GM21528 (cell line): ENCODE measurements around the gene AOPEP.

Experiments
- ATAC-seq: cut with Tn5 transposase; IDR thresholded peaks from one replicate; pipeline ENCODE4 v1.9.1; 2021; ENCODE audit warnings: mild to moderate bottlenecking, moderate library complexity; ENCODE audit not compliant: unreplicated experiment, low FRiP score

Gene AOPEP

DNA sequence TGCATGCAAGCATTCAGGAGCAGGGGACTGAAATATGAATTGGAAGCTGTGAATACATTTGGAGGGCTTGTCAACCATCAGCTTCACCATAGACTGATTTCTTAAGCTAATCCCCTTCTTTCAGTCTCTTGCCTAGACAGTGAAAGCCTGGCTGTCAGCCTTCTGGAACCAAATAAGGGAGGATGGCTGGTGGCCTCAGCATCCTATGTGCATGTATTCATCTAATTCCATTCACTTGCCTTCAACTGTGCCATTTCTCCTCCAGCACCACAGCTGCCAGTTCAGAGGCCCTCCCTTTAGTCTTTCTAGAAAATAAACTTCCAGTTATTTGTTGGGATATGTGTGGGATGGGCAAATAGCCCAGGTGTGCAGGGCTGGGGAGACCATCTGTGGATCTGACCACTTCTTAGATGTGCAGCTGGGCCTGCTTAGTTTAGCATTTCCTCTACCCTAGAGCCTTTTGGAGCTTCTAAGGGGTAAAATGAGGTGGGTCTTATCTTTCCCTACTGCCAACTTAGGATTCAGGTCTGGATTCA lies 62.1 kb downstream of the AOPEP start:
- ATAC-seq: no peak

DNA sequence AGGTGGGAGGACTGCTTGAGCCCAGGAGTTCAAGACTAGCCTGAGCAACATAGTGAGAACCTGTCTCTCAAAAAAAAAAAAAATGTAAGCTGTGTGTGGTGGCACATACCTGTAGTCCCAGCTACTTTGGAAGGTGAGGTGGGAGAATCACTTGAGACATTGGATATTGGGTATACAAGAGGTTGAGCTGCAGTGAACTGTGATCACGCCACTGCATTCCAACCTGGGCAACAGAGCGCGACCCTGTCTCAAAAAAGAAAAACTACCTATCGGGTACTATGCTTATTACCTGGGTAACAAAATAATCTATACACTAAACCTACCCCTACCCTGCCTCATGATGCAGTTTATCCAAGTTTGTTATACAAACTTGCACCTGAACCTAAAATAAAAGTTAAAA lies 64.9 kb downstream of the AOPEP start:
- ATAC-seq: no peak

DNA sequence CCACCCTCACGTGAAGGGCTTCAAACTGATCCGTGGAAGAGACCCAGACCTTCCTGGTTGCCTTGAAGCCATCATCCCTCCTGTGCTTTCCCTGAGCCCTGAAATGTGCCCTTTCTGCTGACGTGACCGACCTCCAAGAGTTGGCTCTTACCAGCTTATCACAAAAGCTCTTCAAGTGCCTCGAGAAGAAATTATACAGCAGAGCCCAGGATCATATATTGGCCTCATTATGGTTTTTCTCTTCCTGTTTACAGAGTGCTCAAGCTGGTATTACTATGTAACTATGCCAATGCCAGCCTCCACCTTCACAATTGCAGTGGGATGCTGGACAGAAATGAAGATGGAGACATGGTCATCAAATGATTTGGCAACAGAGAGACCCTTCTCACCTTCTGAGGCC lies 66.0 kb downstream of the AOPEP start:
- ATAC-seq: no peak

DNA sequence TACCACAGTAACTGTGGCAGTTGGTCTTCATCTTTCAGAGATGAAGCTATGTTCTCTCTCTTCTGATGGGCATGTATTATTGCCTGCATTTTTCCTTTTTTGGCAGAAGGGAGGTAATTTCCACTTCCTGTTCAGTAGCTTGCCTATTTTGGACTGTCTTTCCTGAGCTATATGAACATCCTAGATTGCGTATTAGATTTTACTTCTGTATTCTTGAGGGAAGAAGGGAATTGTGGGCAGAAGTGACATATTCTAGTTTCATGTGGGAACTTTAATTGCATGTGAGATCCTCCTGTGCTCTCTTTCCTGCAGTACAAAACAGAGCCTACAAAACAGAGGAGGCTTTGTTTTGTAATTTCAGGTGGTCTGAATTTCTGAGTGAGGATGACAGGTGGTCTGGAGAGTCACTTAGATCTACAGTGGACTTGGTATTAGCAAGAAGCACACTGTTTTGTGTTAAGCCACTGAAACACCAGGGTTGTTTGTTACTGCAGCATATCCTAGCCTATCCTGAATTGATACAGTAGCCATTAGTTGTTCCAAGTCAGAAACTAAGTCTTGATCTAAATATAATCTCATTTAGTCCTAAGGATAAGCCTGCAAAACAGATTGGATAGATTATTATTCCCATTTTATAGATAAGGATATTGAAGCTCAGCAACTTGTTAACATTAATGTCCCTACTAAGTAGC lies 68.1 kb downstream of the AOPEP start:
- ATAC-seq: no peak

DNA sequence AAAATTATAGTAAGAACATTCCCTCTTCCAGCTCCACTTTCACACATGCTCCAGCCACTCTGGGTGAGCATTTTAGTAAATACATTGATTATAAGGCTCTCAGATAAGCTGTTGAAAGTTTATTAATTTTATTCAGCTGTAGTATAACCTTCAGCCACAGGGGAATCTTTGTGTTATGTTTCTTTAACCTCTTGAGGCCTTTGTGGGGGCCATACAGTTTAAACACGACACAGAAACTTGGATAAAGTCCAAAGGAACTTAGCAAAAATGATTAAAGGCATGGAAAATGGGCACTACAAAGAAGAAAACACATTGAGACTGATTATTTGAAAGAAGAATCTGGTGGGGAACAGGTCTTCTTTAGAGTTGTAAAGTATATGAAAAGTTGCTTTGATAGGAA lies 70.2 kb downstream of the AOPEP start:
- ATAC-seq: no peak

DNA sequence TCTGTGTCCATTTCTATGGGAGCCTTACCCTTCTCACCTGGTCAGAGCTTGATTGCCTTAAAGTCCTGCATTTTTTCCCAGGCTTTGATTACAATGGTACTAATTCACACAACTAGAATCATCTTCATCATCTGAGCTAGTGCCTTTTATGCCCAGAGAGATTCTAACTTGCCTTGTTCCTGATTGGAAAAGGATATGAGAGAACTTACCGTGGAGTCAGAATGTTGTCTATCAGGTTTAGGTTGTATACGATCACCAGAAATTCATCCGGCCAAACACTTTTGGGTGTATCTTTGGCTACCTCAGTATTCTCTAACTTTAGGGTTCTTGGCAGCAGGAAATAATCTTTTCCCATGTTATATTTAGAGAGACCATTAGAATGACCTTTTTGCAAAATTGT lies 71.7 kb downstream of the AOPEP start:
- ATAC-seq: no peak

DNA sequence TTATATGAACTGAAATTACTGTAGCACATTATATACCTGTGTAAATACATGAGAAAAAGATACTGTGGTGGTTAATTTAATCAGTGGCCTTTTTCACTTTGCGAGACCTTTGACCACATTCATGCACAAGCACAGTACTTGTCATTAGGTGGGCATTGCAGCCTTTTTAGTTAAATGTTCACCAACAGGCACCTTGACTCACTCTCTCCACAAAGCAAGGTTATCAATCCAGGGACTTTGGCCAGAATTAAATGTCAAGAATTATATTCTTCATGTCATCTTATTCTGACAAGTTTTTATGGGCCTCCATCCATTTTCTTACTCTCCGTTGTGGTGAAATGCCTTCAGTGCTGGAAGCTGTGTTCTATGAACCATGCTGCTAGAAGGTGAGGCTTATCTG lies 72.2 kb downstream of the AOPEP start:
- ATAC-seq: no peak

DNA sequence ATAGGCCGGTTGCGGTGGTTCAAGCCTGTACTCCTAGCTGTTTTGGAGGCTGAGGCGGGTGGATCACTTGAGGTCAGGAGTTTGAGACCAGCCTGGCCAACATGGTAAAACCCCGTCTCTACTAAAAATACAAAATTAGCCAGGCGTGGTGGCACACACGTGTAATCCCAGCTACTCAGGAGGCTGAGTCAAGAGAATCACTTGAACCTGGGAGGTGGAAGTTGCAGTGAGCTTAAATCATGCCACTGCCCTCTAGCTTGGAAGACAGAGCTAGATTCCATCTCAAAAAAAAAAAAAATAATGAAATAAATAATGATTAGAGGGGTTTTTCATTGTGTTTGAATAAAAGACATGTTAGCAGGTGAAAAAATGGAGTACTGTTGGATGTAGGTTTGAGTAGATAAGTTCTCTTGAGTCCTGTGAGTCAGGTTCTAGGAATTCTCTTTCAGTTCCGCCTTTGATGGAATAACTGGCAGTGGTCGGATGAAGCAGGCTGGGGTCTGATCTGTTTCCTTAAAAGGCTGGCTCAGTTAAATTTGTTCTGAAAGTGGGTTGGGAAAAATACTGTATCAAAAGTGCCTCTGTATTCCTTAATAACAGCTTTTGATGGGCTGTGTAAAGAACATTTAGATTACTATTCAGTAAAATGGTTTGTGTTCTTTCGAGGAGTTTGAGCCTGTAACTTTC lies 73.2 kb downstream of the AOPEP start:
- ATAC-seq: no peak

DNA sequence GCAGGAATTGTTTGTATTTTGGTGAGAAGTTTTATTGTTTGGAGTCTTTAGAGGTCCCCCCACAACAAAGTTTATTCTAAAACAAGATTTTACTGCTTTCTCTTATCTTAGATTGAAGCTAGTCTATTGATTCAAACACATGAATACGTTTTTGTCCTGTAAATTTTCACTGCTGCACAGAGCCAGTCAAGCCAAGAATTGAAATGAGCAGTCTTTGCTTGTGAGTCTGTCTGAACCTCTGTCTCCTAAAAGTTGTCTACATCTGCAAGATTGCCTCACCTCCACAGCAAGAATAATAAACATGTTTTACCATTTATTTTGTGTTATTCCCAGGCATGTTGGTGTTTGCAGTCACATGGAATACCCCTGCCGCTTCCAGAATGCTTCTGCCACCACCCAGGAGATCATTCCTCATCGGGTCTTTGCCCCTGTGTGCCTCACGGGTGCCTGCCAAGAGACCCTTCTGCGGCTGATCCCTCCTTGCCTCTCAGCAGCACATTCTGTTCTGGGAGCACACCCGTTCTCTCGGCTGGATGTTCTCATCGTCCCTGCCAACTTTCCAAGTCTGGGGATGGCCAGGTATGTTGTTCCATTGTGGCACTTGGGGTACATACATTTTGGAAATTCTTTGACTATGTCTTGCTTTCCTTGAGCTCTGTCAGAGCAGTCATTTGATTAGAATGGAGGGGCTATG lies 74.1 kb downstream of the AOPEP start:
- no peak for ATAC-seq

DNA sequence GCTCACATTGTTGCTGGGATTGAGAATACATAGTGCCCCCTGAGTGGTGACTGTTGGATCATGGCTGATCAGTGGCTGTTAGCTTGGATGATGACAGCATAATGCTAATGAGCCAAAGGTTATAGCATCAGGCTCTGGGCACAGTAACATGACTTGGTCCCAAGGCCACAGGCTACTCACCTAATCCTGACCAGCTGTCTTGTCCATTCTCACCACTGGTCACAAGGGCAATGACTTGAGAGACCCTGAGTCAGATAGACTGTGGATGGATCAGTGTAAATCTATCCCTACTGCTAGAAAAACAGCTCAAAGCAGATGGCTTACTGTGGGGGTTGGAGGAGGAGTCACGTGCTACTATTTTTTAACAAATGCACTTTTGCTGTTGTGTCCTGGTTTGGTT lies 74.7 kb downstream of the AOPEP start:
- no peak for ATAC-seq

DNA sequence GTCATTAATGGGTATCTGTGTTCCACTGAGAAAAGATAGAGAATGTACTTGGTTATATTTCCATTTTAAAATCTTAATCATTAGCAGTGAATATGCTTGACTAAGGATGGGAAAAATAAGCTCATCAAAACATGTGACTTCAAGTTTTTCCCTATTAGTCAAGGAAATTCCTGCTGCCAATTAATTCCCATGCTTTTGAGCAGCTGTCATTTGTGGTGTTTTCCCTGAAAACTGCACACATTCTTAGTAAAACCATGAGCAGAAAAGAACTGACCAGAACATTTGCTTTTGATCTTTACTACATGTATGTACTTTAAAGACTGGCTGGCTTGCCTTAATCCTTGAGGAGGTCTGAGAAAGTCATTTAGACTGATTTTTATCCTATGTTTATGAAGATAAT lies 75.2 kb downstream of the AOPEP start:
- ATAC-seq: no peak

DNA sequence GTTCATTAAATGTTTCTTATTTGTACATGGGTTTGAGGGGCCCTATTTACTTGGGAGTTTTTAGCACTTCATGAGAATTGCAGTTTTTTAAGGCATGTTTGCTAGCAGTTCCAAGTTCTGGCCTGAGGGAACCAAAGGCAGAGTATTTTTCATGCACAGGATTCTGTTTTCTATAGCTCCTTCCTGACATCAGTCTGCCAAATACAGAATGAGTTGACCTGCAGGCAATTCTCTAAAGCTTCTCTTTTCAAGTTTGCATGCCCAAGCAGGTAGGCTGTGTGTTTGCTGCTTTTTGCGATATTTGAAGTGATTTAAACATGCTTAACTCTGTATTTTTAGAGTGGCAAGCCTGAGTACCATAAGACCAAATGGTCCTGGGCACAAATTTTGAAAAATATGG lies 75.8 kb downstream of the AOPEP start:
- no peak for ATAC-seq

DNA sequence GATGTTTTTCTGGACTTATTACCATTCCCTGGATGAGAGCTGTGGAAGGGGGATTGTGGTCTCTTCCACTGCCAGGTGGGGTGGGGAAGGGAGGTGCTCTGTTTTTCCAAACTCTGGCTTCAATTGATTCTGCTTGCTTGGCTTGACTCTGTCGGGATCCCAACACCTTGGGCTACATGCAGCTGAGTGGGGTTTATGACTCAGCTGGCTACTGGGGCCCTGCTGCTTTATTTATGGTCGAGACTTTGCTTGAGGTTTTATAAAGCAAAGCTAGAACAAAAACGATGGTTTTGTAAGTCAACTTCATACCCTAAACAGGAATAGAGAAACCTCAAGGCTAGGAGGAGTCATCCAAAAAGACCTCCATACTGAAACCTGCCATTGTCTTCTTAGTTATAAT lies 76.3 kb downstream of the AOPEP start:
- no peak for ATAC-seq

DNA sequence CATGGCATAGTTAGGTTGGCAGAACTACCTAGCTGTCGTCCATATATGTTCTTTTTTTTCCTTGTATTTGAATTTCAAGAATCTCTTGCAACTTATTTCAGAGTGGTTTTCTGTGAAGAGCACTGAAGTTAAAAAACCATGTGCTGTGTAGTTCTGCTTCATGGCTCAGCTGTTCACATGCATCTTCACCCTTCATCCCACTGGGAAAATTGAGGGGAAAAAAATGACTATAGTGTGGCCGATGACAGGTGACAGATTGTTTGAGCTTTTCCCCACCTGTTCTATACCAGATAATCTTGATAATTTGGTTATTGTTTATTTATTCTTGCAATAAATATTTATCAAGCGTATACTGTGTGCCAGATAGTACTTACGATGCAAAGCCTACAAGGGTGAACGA lies 77.8 kb downstream of the AOPEP start:
- ATAC-seq: no peak

DNA sequence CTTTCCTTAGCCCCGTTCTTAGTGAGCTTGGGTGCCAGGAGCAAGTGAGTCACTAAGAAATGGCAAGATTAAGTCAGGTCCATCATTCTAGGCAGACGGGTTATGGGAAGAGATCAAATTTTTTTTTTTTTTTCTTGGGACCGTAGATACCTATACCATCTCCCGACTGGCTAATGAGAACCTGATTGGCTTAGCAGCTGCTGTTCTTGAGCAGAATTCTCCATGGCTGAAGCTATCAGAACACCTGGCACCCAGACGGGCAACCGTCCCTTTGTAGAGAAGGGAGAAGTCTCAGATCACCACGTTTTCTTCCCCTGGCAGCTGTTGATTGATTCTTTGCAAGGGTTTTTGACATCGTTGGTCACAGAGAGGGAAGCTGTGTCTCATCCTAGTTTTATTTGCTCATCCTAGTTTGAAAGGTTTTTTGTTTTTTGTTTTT lies 78.6 kb downstream of the AOPEP start:
- ATAC-seq: no peak

DNA sequence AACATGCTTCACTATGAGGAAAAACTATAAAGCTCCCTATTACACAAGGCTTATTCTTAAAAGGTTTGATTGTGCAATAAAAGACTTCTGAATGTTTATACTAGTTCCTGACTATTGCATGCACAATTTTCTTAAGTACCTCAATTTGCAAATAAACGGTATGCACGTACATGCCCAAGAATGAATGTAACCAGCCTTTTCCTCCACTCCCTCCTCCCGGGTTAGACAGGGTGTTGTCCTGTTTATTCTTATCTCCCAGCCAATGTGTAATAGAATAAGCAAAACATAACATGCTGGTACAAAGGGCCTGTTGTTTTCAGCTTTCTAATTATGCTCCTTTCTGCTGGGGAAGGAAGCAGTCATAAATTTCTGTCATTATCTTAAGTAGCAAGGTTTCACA lies 79.1 kb downstream of the AOPEP start:
- ATAC-seq: no peak

DNA sequence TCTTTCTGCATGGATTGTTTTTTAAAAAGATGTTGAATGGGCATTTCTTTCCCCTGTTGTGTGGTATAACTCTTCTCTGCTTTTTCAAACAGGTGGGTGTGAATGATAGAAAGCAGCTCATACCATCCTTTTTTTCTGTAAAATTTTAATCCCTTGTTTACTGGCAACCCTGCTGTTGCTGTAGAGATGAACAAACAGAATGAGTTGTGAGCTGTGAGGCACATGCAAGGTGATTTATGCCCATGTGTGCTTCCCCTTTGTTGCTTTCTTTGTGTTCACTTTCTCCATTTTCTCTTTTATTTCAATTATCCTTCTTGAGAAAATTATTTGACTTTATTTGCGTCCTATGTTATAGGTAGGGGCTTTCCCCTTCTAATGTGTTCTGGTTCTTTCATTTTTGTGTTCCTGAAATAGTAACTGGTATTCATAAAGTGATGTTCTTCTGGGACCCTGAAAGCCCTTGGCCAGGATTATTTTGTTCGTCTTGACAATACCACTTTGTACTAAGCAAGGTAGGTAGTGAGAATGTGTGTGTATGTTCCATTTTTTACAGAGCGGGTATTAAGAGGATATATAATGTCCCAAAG lies 79.9 kb downstream of the AOPEP start:
- ATAC-seq: no peak

DNA sequence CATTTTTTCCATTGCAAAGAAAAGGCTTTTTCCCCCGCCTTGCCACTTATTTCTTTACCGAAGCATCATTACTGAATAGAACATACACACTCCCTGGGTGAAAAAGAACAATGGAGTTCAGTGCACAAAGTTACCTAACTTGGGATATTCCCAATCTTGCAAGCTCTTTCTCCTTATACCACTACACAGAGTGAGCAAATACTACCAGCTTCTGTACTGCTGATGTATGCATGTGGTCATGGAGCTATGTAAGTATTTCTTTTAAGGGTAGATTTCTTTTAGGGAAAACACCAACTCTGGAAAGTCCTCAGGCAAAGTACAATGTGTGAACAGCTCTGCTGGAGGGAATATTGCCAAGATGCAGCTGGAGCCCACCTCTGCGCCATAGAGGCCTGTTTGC lies 81.1 kb downstream of the AOPEP start:
- no peak for ATAC-seq

DNA sequence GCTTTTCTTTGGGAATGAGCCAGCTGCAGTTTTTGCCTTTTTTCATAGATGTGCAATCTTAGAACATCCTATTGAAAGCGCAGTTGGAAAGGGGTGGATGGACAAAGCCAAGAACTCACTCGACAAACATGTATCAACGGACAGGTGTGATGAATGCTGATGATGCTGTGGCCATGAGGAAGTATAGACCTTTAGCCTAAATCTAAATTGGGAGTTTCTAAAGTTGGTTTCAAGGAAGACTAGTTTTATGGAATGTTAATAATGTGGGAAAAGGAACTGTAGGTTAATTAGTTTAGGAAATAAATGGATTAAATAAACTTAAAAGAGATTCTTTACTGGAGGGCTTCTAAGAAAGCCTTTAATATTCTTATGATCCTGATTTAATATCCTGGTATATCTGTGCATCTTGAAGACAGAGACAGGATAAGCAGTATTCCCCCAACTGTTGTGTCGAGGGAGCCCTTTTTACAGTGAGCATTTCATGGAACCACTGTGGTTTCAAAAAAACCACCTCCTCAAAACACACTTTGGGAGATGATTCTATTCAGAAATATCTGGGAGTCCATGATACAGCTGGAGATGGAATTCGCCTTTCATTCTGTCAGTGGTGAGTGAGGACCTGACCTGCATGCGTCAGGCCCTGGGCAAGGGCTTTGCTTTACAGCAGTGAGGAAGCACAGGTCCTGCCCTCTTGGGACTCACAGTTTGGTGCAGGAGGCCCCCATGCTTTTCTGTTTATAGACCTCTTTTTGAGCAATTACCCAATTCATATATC lies 82.6 kb downstream of the AOPEP start:
- no peak for ATAC-seq

DNA sequence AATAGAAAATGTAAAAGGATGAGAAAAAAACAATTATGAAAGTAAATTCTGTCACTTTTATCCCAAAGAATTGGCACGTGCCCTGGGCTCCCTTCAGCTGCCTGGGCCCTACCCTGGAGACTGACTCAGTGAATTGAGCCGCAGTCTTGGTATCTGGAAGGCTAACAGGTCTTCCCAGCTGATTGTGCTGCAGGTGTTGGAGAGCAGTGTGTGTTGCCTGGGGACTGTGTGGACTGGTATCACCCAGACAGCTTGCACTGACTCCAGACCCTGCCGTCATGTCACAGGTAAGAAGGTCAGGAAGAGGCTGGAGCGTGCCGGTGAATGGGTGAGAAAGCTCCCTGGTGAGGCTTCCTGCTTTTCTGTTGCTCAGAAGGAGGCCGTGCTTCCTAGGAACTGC lies 83.3 kb downstream of the AOPEP start:
- no peak for ATAC-seq
